K562 (cell line): ENCODE measurements around the gene TGFBR3L. TPM values are rescaled to one million over a fixed set of nuclear protein-coding genes. Genes with fewer than 3 reads are reported as not detected.

Experiments
- ATAC-seq: fragments of 200-7000 bp; cut with Tn5 transposase; 3 replicates; pipeline ENCODE4 v1.9.1; 2020; ENCODE audit warnings: moderate library complexity
- BruUV-seq: library from RNA; stranded (reverse); fragments of 400-500 nt; replicated peaks from 2 replicates; lab custom pipeline; 2021; lab: Mats Ljungman, UMichigan
- CTCF ChIA-PET: fragments of 300-600 bp; formaldehyde crosslinking; extraction: SDS; loops from one replicate; lab custom pipeline; 2021; ENCODE audit warnings: low intra/inter-chr PET ratio; lab: Yijun Ruan, JAX
- POLR2A ChIA-PET: fragments of 300-600, 350-650 bp; sonication (Branson Sonifier 250); formaldehyde crosslinking; extraction: SDS; loops from one replicate; lab custom pipeline; 2021; ENCODE audit warnings: antibody characterized with exemption, inconsistent platforms; lab: Yijun Ruan, JAX
- DNase-seq, 4 experiments: peaks; one replicate each; pipeline versions ENCODE4 v3.0.0 to v3.0.0-alpha.2; 2011 to 2018; ENCODE audit warnings: low spot score in 3 of 4, mixed read lengths in 3 of 4; ENCODE audit errors: extremely low read depth in 1 of 4
- FAIRE-seq: peaks from 2 replicates; lab custom pipeline; 2011; peaks lifted over from hg19 to GRCh38; lab: Jason Lieb, UNC
- H2AFZ ChIP-seq: 2 replicates; pipeline ENCODE4 v1.6.0; 2011; ENCODE audit warnings: low read depth, low read length, control low read depth, inconsistent platforms
- H3K27ac ChIP-seq: fragments of 200-600 bp; 3 replicates; pipeline ENCODE4 v1.8.0; 2011; ENCODE audit warnings: low read depth, mild to moderate bottlenecking, control low read depth, inconsistent platforms, low read length, moderate library complexity, mixed read lengths; ENCODE audit errors: extremely low read depth
- H3K27me3 ChIP-seq, 2 experiments: fragments of 300-600 bp in 1 of 2; 2 replicates in 1 of 2; 3 replicates in 1 of 2; pipeline versions ENCODE4 v1.6.0 to v1.8.0; 2011; ENCODE audit warnings: inconsistent platforms in 2 of 2, low read length in 2 of 2, mild to moderate bottlenecking in 1 of 2, mixed read lengths in 1 of 2, moderate library complexity in 1 of 2; ENCODE audit not compliant: control insufficient read depth in 2 of 2, insufficient read depth in 2 of 2
- H3K36me3 ChIP-seq: fragments of 300-600 bp; 3 replicates; pipeline ENCODE4 v1.8.0; 2011; ENCODE audit warnings: mild to moderate bottlenecking, low read length, inconsistent platforms; ENCODE audit not compliant: control insufficient read depth, insufficient read depth
- H3K4me1 ChIP-seq, 2 experiments: fragments of 200-600 bp in 1 of 2; replicated peaks in 1 of 2; 2 replicates in 1 of 2; 3 replicates in 1 of 2; pipeline versions ENCODE4 v1.5.1 to v1.8.0; 2011; ENCODE audit warnings: inconsistent platforms in 2 of 2, low read length in 2 of 2, mild to moderate bottlenecking in 1 of 2, mixed read lengths in 1 of 2, moderate library complexity in 1 of 2; ENCODE audit not compliant: control insufficient read depth in 2 of 2, insufficient read depth in 2 of 2
- H3K4me2 ChIP-seq: 2 replicates; pipeline ENCODE4 v1.6.1; 2011; ENCODE audit warnings: low read length, control low read depth, inconsistent platforms, mixed read lengths; ENCODE audit not compliant: insufficient read depth
- H3K4me3 ChIP-seq: fragments of 200-600 bp; sonication (generic), shearing (Covaris generic); 2 replicates; pipeline ENCODE4 v1.5.1; 2016; ENCODE audit warnings: control low read depth, inconsistent platforms
- H3K79me2 ChIP-seq: fragments of 200-600 bp; 3 replicates; pipeline ENCODE4 v1.8.0; 2011; ENCODE audit warnings: low read length, inconsistent platforms; ENCODE audit not compliant: control insufficient read depth, insufficient read depth
- H3K9ac ChIP-seq, 2 experiments: 2 replicates each; pipeline versions ENCODE4 v1.6.0 to v1.6.1; 2011; ENCODE audit warnings: low read depth in 2 of 2, low read length in 2 of 2, control low read depth in 1 of 2, inconsistent platforms in 1 of 2, mild to moderate bottlenecking in 1 of 2, mixed read lengths in 1 of 2; ENCODE audit not compliant: insufficient read depth in 1 of 2
- H3K9me1 ChIP-seq: one replicate; pipeline ENCODE4 v1.6.0; 2011; ENCODE audit warnings: inconsistent platforms, mild to moderate bottlenecking, low read length, moderate library complexity; ENCODE audit not compliant: control insufficient read depth, insufficient read depth
- H3K9me3 ChIP-seq: replicated peaks from 2 replicates; pipeline ENCODE4 v1.5.1; 2011; ENCODE audit warnings: low read depth, low read length, inconsistent platforms; ENCODE audit not compliant: control insufficient read depth, insufficient read depth
- H4K20me1 ChIP-seq: replicated peaks from 2 replicates; pipeline ENCODE4 v1.6.1; 2011; ENCODE audit warnings: low read length, inconsistent platforms, mixed read lengths; ENCODE audit not compliant: control insufficient read depth, insufficient read depth
- E2F3 ChIP-seq: fragments of 250-450 bp; sonication (Bioruptor Pico); IDR thresholded peaks from 2 replicates; pipeline ENCODE4 v1.4.0; 2020; ENCODE audit warnings: mild to moderate bottlenecking
- HDAC3 ChIP-seq: fragments of 450-650 bp; IDR thresholded peaks from 2 replicates; pipeline ENCODE4 v1.6.1; 2018; ENCODE audit warnings: borderline replicate concordance, mild to moderate bottlenecking, moderate library complexity; ENCODE audit not compliant: partially characterized antibody
- KDM2B ChIP-seq: fragments of 250-450 bp; sonication (Bioruptor Pico); IDR thresholded peaks from 2 replicates; pipeline ENCODE4 v1.8.0; 2021; ENCODE audit warnings: mild to moderate bottlenecking, moderate library complexity
- OTX1 ChIP-seq: fragments of 450-650 bp; formaldehyde crosslinking; IDR thresholded peaks from 2 replicates; pipeline ENCODE4 v1.4.0; 2022; ENCODE audit warnings: mild to moderate bottlenecking
- ZNF830 ChIP-seq: fragments of 250-450 bp; sonication (Bioruptor Pico); IDR thresholded peaks from 2 replicates; pipeline ENCODE4 v1.5.0; 2021; ENCODE audit warnings: mild to moderate bottlenecking
- WGBS: fragments of 100-300 bp; shearing (Covaris generic); methylation state at CpG from one replicate; pipeline ENCODE4 v1.1.6; 2016; ENCODE audit warnings: low coverage, mixed read lengths; ENCODE audit not compliant: insufficient coverage; ENCODE audit errors: missing lambda C conversion rate; 5-methylcytosine and 5-hydroxymethylcytosine counted together
- in situ Hi-C: fragments of 300-500 bp; cut with MboI; formaldehyde crosslinking; loops from 4 replicates; pipeline ENCODE4 v1.15.0; 2018; ENCODE audit warnings: inconsistent platforms, mixed read lengths
- intact Hi-C: fragments of 100-400 bp; cut with micrococcal nuclease; formaldehyde crosslinking; loops from 2 replicates; pipeline ENCODE4 v1.14.2; 2022
- polyA plus RNA-seq, 8 experiments: library from polyadenylated mRNA; depleted of rRNA in 4 of 8; stranded (reverse) in 5 of 8; unstranded in 3 of 8; fragments of >200 nt; fragmentation: Nextera tagmentation in 2 of 8; fragmentation: Illumina TruSeq in 1 of 8; extraction: Ambion mirVana in 2 of 8; extraction: Trizol in 1 of 8; gene quantifications; 2 replicates each; pipeline versions ENCODE4 v1.2.1 to v1.2.3, GENCODE V29; 2011 to 2014; ENCODE audit warnings: inconsistent platforms in 1 of 8, missing spikeins in 1 of 8
- total RNA-seq, 7 experiments: library from RNA; depleted of rRNA in 6 of 7; stranded (reverse); fragments of >200 nt in 6 of 7; fragmentation: Illumina TruSeq in 2 of 7; extraction: Trizol in 2 of 7; gene quantifications; 2 replicates each; pipeline versions ENCODE4 v1.2.1 to v1.2.3, GENCODE V29; 2011 to 2021; ENCODE audit warnings: low replicate concordance in 1 of 7
- TF ChIP-seq, protein P1 (sequence below), 2 experiments: fragments of 450-650 bp in 1 of 2; sonication (generic) in 1 of 2; formaldehyde crosslinking in 1 of 2; IDR thresholded peaks; 2 replicates each; pipeline versions ENCODE4 v1.7.1 to v1.9.0; 2016 to 2022; ENCODE audit warnings: inconsistent platforms in 1 of 2, mild to moderate bottlenecking in 1 of 2, missing genetic modification reagents in 1 of 2
- TF ChIP-seq, protein P2 (sequence below): IDR thresholded peaks from 2 replicates; pipeline ENCODE4 v1.6.1; 2016; ENCODE audit warnings: missing genetic modification characterization, missing compliant biosample characterization
- TF ChIP-seq, protein P3 (sequence below): fragments of 250-450 bp; sonication (Bioruptor Pico); IDR thresholded peaks from 2 replicates; pipeline ENCODE4 v1.4.0; 2020; ENCODE audit warnings: mild to moderate bottlenecking, moderate library complexity

TGFBR3L gene
- total and polyA plus RNA-seq, 9 of the 15 experiments (the other 6 are each of a cell fraction or from before 2014, with no cell fraction given), result not detected

DNA sequence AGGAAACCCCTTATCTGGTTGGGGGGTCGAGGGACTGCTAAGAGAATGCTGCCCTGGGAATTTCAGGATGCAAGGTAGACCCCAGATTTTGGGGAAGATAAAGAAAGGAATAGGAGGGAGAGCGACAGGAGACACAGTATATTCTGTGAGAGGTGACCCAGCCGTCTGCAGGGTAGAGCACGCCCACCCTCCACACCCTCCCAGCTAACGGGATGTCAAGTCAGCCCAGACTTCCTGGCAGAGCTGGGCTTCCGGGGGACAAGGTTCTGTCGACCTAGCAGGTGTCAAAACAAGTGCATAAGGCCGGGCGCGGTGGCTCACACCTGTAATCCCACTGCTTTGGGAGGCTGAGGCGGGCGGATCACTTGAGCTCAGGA lies 39.7 kb upstream of the TGFBR3L start:
- no peaks in the 10 kb centered on the region; a peak in 1 of 5 replicates for H3K27me3 ChIP-seq
- ChIA-PET CTCF (interaction anchor here (0.6 kb wide), 1 partner anchor 21 kb away, joined by 3 read pairs; no protein-coding TSS in a partner anchor), POLR2A (no interaction called here)
- H3K4me3 ChIP-seq, result no peak overlapping the region
- DNase-seq (no peak), ATAC-seq (no peak), FAIRE-seq (no peak)
- in situ Hi-C loops, result no loop called here
- no peak overlapping the region; the same call in 1 of the 2 replicates for H3K4me2 ChIP-seq
- H3K9me3 ChIP-seq, result no peaks in the 10 kb centered on the region
- no peaks in the 10 kb centered on the region for H3K79me2 ChIP-seq
- no peak overlapping the region for H3K27ac ChIP-seq
- peaks cover 17 to 64% of the 10 kb centered on the region in 2 experiments; a peak in 4 of 5 replicates for H3K4me1 ChIP-seq
- H4K20me1 ChIP-seq, result peaks cover 13% of the 10 kb centered on the region
- no peak overlapping the region for H3K9ac ChIP-seq
- H2AFZ ChIP-seq, result no peak overlapping the region
- intact Hi-C loops, result loop anchor here (5.0 kb wide), 1 partner anchor 47 kb away; the partner anchor contains the start of gene SNAPC2
- H3K36me3 ChIP-seq, result no peaks in the 10 kb centered on the region
- 65% methylated on average over 11 of the region's 12 CpGs for WGBS
- TF ChIP-seq, protein P1, sequence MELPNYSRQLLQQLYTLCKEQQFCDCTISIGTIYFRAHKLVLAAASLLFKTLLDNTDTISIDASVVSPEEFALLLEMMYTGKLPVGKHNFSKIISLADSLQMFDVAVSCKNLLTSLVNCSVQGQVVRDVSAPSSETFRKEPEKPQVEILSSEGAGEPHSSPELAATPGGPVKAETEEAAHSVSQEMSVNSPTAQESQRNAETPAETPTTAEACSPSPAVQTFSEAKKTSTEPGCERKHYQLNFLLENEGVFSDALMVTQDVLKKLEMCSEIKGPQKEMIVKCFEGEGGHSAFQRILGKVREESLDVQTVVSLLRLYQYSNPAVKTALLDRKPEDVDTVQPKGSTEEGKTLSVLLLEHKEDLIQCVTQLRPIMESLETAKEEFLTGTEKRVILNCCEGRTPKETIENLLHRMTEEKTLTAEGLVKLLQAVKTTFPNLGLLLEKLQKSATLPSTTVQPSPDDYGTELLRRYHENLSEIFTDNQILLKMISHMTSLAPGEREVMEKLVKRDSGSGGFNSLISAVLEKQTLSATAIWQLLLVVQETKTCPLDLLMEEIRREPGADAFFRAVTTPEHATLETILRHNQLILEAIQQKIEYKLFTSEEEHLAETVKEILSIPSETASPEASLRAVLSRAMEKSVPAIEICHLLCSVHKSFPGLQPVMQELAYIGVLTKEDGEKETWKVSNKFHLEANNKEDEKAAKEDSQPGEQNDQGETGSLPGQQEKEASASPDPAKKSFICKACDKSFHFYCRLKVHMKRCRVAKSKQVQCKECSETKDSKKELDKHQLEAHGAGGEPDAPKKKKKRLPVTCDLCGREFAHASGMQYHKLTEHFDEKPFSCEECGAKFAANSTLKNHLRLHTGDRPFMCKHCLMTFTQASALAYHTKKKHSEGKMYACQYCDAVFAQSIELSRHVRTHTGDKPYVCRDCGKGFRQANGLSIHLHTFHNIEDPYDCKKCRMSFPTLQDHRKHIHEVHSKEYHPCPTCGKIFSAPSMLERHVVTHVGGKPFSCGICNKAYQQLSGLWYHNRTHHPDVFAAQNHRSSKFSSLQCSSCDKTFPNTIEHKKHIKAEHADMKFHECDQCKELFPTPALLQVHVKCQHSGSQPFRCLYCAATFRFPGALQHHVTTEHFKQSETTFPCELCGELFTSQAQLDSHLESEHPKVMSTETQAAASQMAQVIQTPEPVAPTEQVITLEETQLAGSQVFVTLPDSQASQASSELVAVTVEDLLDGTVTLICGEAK (IDR thresholded peaks at IDR 0.05), result no peak
- TF ChIP-seq, protein P1 (CRISPR knock-in tag; IDR thresholded peaks at IDR 0.05), result no peak
- TF ChIP-seq HDAC3 (no peak), E2F3 (CRISPR knock-in tag) (no peak), KDM2B (CRISPR knock-in tag) (no peak), OTX1 (no peak), ZNF830 (no peak)
- TF ChIP-seq, protein P2, sequence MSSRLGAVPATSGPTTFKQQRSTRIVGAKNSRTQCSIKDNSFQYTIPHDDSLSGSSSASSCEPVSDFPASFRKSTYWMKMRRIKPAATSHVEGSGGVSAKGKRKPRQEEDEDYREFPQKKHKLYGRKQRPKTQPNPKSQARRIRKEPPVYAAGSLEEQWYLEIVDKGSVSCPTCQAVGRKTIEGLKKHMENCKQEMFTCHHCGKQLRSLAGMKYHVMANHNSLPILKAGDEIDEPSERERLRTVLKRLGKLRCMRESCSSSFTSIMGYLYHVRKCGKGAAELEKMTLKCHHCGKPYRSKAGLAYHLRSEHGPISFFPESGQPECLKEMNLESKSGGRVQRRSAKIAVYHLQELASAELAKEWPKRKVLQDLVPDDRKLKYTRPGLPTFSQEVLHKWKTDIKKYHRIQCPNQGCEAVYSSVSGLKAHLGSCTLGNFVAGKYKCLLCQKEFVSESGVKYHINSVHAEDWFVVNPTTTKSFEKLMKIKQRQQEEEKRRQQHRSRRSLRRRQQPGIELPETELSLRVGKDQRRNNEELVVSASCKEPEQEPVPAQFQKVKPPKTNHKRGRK, result no peak
- TF ChIP-seq, protein P3, sequence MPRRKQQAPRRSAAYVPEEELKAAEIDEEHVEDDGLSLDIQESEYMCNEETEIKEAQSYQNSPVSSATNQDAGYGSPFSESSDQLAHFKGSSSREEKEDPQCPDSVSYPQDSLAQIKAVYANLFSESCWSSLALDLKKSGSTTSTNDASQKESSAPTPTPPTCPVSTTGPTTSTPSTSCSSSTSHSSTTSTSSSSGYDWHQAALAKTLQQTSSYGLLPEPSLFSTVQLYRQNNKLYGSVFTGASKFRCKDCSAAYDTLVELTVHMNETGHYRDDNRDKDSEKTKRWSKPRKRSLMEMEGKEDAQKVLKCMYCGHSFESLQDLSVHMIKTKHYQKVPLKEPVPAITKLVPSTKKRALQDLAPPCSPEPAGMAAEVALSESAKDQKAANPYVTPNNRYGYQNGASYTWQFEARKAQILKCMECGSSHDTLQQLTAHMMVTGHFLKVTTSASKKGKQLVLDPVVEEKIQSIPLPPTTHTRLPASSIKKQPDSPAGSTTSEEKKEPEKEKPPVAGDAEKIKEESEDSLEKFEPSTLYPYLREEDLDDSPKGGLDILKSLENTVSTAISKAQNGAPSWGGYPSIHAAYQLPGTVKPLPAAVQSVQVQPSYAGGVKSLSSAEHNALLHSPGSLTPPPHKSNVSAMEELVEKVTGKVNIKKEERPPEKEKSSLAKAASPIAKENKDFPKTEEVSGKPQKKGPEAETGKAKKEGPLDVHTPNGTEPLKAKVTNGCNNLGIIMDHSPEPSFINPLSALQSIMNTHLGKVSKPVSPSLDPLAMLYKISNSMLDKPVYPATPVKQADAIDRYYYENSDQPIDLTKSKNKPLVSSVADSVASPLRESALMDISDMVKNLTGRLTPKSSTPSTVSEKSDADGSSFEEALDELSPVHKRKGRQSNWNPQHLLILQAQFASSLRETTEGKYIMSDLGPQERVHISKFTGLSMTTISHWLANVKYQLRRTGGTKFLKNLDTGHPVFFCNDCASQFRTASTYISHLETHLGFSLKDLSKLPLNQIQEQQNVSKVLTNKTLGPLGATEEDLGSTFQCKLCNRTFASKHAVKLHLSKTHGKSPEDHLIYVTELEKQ (CRISPR knock-in tag), result no peak
- BruUV-seq, result no TSS peak
- no peaks in the 10 kb centered on the region for H3K9me1 ChIP-seq
